Measurements from ENCODE around the gene KLHDC10. TPM values are rescaled to one million over a fixed set of nuclear protein-coding genes. Genes with fewer than 3 reads are reported as not detected.
"Not testable (repeated sequence)": the region's sequence is repeated elsewhere in the genome, so short reads cannot be mapped to it uniquely, and the experiment has no call there.

Gene KLHDC10
- total RNA-seq, 2 donors from 2014 or later, result 16.7 to 19.1 TPM

- Histone ChIP-seq H3K27ac (no peak overlapping the region), H3K4me1 (no peaks in the 10 kb centered on the region), H3K27me3 (no peaks in the 10 kb centered on the region), H3K9me3 (no peaks in the 10 kb centered on the region), H3K36me3 (peaks cover 43% of the 10 kb centered on the region), H3K4me3 (no peak overlapping the region)
- no peak for TF ChIP-seq CTCF (IDR thresholded peaks at IDR 0.05)
- no peak for DNase-seq (ENCODE audit: low spot score)
Measured at GRCh38 chr7:130179631-130180030, 109.3 kb downstream of the KLHDC10 start.

- H3K36me3 ChIP-seq, result peaks cover 44% of the 10 kb centered on the region
- no peak overlapping the region for H3K4me3 ChIP-seq
- no peak for DNase-seq (ENCODE audit: low spot score)
- H3K4me1 ChIP-seq, result no peaks in the 10 kb centered on the region
- no peak overlapping the region for H3K27ac ChIP-seq
- H3K9me3 ChIP-seq, result no peaks in the 10 kb centered on the region
- TF ChIP-seq CTCF (IDR thresholded peaks at IDR 0.05), result no peak
- no peaks in the 10 kb centered on the region for H3K27me3 ChIP-seq
Measured at GRCh38 chr7:130180571-130181262, 110.4 kb downstream of the KLHDC10 start.

GRCh38 chr7:130181263-130181605 is 110.9 kb downstream of the KLHDC10 start:
- TF ChIP-seq CTCF (IDR thresholded peaks at IDR 0.05), result no peak
- Histone ChIP-seq H3K36me3 (peaks cover 44% of the 10 kb centered on the region), H3K27ac (no peak overlapping the region), H3K9me3 (no peaks in the 10 kb centered on the region), H3K27me3 (no peaks in the 10 kb centered on the region), H3K4me1 (no peaks in the 10 kb centered on the region), H3K4me3 (no peak overlapping the region)
- no peak for DNase-seq (ENCODE audit: low spot score)

- H3K36me3 ChIP-seq, result peaks cover 44% of the 10 kb centered on the region
- DNase-seq (ENCODE audit: low spot score), result no peak
Measured at GRCh38 chr7:130182990-130183389, 112.7 kb downstream of the KLHDC10 start.

GRCh38 chr7:130184349-130184748 is 114.0 kb downstream of the KLHDC10 start:
- H3K4me3 ChIP-seq; H3K27me3 ChIP-seq; H3K27ac ChIP-seq; H3K4me1 ChIP-seq; DNase-seq (ENCODE audit: low spot score); H3K9me3 ChIP-seq: not testable (repeated sequence)
- H3K36me3 ChIP-seq, result peaks cover 40% of the 10 kb centered on the region

More at GRCh38 chr7:130182990-130183389, 112.7 kb downstream of the KLHDC10 start:
- no peaks in the 10 kb centered on the region for H3K27me3 ChIP-seq
- no peak overlapping the region for H3K27ac ChIP-seq
- no peak for TF ChIP-seq CTCF (IDR thresholded peaks at IDR 0.05)
- no peaks in the 10 kb centered on the region for H3K9me3 ChIP-seq
- H3K4me1 ChIP-seq, result no peaks in the 10 kb centered on the region
- no peak overlapping the region for H3K4me3 ChIP-seq

Other genes starting within 250 kb of the KLHDC10 start
- 10 to 100 TPM; 72.6 to 81.8 TPM for gene UBE2H, start 117.6 kb upstream of the KLHDC10 start, total RNA-seq
- gene ZC3HC1, start 19.2 kb upstream of the KLHDC10 start, total RNA-seq, result 10 to 100 TPM; 12.1 to 12.8 TPM
- 1 to 10 TPM; 7.3 to 8.8 TPM for gene TMEM209, start 134.9 kb downstream of the KLHDC10 start, total RNA-seq
- not detected for gene SSMEM1, start 137.3 kb downstream of the KLHDC10 start, total RNA-seq
- gene CPA2, start 196.3 kb downstream of the KLHDC10 start, total RNA-seq, result not detected
- gene CPA4, start 222.6 kb downstream of the KLHDC10 start, total RNA-seq, result 1 to 10 TPM; 2.0 to 6.0 TPM

Measured in right atrium auricular region (tissue), 2 donors.